Stimulated activated CD4-positive, alpha-beta T cell treated with anti-CD3 and anti-CD28 coated beads, TNF-alpha, amount 100 ng/mL, for 24 hours (primary cell): ENCODE data around the gene PSMD2.

Experiments
- DNase-seq, 3 experiments: peaks; one replicate each; pipeline ENCODE4 v3.0.0-alpha.2; 2020; ENCODE audit warnings: low read depth in 3 of 3

Gene PSMD2

GRCh38 chr3:184282941-184283340, 16.1 kb upstream of the PSMD2 start:
- no peak for DNase-seq

- DNase-seq, result no peak
Observed at GRCh38 chr3:184283681-184284080, 15.4 kb upstream of the PSMD2 start.

DNA sequence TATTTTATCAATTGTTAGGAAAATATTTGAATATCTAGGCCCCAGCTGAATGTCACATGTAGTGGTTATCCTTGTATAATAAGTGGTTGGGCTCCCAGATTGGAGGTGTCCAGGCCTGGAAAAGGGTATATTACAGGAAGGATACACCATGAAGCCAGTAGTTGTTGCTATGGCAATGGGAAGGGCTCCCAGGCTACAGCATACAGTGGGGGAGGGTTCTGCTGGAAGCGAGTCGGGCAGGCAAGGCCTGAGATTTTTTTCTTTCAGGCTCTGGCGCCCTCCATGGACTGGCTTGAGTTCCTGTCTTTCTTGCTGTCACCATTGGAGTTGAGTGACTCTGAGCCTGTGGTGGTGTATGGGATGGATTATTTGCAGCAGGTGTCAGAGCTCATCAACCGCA, 14.3 kb upstream of the PSMD2 start:
- DNase-seq, result peak in 1 of 3 experiments; percentile 14

- peak; percentile 40 to 70 (median 47) for DNase-seq
Observed at GRCh38 chr3:184289426-184289938, 9.6 kb upstream of the PSMD2 start.

DNA sequence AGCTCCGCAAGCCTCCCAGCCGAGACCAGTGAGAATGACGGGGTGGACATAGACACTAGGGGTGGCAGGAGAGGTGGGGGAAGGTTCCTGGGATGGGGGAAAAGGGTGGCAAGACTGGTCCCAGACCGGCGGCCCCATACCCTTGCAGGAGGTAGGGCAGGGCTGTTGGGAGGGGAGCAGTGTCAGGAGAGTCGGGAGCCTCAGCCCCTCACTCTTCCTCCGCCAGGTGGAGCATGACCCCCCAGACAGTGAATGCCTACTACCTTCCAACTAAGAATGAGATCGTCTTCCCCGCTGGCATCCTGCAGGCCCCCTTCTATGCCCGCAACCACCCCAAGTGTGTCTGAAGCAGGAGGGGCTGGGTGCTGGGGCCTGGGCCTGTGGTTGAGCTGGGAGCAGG, 8.7 kb upstream of the PSMD2 start:
- no peak for DNase-seq

DNA sequence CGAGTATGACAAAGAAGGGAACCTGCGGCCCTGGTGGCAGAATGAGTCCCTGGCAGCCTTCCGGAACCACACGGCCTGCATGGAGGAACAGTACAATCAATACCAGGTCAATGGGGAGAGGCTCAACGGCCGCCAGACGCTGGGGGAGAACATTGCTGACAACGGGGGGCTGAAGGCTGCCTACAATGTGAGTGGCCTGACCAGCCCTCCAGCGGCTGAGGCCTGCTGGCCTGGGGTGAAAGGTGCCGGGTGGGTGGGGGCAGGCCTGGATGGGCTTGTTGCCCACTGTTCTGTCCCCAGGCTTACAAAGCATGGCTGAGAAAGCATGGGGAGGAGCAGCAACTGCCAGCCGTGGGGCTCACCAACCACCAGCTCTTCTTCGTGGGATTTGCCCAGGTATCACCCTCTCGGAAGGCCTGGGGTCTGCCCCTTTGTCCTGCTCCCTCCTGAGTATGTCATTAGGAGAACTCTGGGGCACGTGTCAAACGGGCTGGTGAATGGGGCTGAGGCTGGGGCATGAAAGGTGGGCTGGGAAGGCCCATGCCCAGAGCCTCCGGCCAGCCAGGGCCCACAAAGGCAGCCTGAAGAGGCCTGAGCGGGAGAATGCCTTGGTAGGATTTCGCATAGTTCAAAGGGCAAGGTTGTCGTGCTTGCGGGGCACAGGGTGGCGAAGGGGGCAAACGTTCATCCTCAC, 7.8 kb upstream of the PSMD2 start:
- DNase-seq, result no peak

DNA sequence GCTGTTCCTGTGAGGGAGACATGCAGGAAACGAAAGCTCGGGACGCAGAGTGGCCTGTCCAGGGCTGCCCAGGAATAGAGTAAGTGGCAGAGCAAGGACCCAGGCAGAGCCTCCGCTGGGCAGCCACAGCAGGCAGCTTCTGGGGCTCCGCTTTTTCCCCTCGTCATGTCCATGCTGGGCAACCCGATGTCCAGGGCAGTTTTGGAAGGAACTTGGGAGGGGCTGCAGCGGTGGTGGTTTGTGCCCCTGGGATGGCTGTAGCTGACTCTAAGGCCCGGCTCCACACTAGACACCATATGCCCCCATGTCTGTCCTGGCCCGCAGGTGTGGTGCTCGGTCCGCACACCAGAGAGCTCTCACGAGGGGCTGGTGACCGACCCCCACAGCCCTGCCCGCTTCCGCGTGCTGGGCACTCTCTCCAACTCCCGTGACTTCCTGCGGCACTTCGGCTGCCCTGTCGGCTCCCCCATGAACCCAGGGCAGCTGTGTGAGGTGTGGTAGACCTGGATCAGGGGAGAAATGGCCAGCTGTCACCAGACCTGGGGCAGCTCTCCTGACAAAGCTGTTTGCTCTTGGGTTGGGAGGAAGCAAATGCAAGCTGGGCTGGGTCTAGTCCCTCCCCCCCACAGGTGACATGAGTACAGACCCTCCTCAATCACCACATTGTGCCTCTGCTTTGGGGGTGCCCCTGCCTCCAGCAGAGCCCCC, 7.1 kb upstream of the PSMD2 start:
- DNase-seq, result no peak

DNA sequence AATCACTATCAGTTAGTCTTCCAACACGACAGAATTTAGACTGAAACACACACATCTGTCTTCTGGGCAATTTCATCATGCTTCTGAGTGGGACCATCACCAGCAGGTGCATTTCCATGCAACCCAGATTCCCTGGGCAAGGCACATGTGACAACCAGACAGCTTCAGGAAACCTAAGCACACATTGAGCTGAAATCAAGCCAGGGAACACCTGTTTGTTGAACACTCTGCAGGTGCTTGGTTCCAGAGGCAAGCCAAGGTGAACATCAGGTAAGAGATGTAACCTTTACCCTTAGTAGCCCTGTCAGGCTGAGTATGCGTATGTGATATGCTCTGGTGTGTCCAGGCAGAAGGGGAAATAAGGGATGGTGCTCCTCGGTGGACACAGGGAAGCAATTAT, 3.3 kb upstream of the PSMD2 start:
- DNase-seq, result no peak

DNA sequence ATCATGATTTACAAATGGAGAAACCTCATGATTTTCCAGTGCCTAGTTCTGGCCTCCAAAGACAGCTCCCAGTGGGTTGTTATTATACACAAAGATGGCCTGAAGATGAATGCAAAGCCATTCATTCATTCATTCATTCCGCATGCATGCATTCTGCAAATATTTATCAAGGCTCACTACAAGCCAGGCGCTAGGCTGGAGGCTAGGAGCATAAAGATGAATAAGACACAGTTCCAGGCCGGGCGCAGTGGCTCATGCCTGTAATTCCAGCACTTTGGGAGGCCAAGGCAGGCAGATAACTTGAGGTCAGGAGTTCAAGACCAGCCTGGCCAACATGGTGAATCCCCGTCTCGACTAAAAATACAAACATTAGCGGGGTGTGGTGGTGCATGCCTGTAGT, 2.4 kb upstream of the PSMD2 start:
- no peak for DNase-seq

- DNase-seq, result no peak
Observed at GRCh38 chr3:184299488-184300377, 692 bp downstream of the PSMD2 start.

- no peak for DNase-seq
Observed at GRCh38 chr3:184300378-184300720, 1.3 kb downstream of the PSMD2 start.

GRCh38 chr3:184305577-184305976, 6.5 kb downstream of the PSMD2 start:
- DNase-seq, result no peak

GRCh38 chr3:184306341-184306972, 7.4 kb downstream of the PSMD2 start:
- no peak for DNase-seq

DNA sequence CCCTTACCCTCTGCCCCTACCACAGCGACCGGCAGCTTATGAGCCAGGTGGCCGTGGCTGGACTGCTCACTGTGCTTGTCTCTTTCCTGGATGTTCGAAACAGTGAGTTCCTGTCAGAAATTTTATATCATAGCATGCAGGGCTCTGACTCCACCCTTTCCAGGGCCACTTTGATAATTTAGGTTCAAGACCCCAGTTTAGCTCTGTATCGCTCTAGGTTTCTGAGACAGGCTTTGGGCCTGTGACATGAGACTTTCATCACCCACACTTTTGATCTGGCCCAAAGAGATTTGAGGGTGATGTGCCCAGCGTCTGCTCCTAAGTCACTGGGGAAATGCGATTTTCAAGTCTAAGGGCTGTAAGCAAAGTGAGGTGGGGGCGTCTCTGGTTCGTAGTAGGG, 8.9 kb downstream of the PSMD2 start:
- DNase-seq, result no peak

GRCh38 chr3:184308744-184309143, 9.7 kb downstream of the PSMD2 start:
- DNase-seq, result no peak

DNA sequence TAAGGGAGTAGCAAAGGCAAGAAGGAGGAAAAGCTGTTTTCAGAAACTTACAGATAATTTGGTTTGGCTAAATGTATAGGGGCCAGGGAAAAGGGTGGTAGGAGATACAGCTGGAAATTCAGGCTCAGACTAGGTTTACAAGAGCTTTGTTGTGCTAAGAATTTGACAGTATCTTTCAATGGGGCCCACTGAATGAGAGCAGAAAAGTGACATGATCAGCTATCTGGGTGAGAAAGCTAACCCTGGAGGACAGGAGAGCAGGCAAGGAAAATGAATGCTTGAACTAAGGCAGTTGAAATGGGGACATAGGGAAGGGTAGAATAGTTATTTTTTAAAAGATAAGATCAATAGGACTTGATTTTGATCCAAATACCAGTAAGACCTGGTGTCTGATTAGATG, 12.6 kb downstream of the PSMD2 start:
- DNase-seq, result no peak

DNA sequence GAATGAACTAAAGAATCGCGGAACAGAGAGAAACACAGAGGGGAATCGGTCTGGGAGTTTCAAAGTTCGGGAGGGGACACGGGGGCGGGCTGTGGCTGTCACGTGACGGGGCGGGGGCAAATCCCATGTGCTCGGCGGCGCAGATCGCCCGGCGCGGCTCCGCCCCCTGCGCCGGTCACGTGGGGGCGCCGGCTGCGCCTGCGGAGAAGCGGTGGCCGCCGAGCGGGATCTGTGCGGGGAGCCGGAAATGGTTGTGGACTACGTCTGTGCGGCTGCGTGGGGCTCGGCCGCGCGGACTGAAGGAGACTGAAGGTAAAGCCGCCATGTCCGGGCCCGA, 15.3 kb downstream of the PSMD2 start, which contains the start of gene EIF4G1:
TSS of gene EIF4G1 (plus strand) at position 244 of the 337 bp plus-strand sequence. CDS start 1,191 bp downstream, outside the sequence.
- DNase-seq, result peak; percentile 83 to 92 (median 88)

- peak in 1 of 3 experiments; percentile 57 for DNase-seq
Observed at GRCh38 chr3:184314700-184315542, 15.9 kb downstream of the PSMD2 start.

GRCh38 chr3:184315543-184315867, 16.5 kb downstream of the PSMD2 start:
- DNase-seq, result no peak

- no peak for DNase-seq
Observed at GRCh38 chr3:184315871-184316661, 17.0 kb downstream of the PSMD2 start.
